HEK293 (cell line): ENCODE data around the gene TNFSF13.

Source experiments
- BCL11A ChIP-seq: fragments of 450-650 bp; formaldehyde crosslinking; IDR thresholded peaks from 2 replicates; pipeline ENCODE4 v1.5.1; 2016; ENCODE audit warnings: low read depth, missing biosample characterization, missing genetic modification characterization
- PRDM4 ChIP-seq: fragments of 450-650 bp; formaldehyde crosslinking; IDR thresholded peaks from 2 replicates; pipeline ENCODE4 v1.5.1; 2017; ENCODE audit warnings: missing biosample characterization, missing genetic modification characterization
- SP7 ChIP-seq: fragments of 450-650 bp; formaldehyde crosslinking; IDR thresholded peaks from 2 replicates; pipeline ENCODE4 v1.5.1; 2016; ENCODE audit warnings: missing biosample characterization, missing genetic modification characterization
- ZBTB1 ChIP-seq: fragments of 450-650 bp; formaldehyde crosslinking; IDR thresholded peaks from 2 replicates; pipeline ENCODE4 v1.5.1; 2016; ENCODE audit warnings: missing biosample characterization, missing genetic modification characterization
- ZFHX2 ChIP-seq: fragments of 450-650 bp; formaldehyde crosslinking; conservative IDR thresholded peaks from 2 replicates; pipeline ENCODE4 v1.5.1; 2016; ENCODE audit warnings: missing biosample characterization, missing genetic modification characterization
- ZFP69B ChIP-seq: fragments of 450-650 bp; formaldehyde crosslinking; IDR thresholded peaks from 2 replicates; pipeline ENCODE4 v1.5.1; 2016; ENCODE audit warnings: missing biosample characterization, missing genetic modification characterization
- ZIC2 ChIP-seq: fragments of 450-650 bp; formaldehyde crosslinking; IDR thresholded peaks from 2 replicates; pipeline ENCODE4 v1.5.1; 2016; ENCODE audit warnings: missing biosample characterization, missing genetic modification characterization
- ZNF112 ChIP-seq: fragments of 450-650 bp; formaldehyde crosslinking; IDR thresholded peaks from 2 replicates; pipeline ENCODE4 v1.5.0; 2017; ENCODE audit warnings: missing biosample characterization, missing genetic modification characterization
- ZNF140 ChIP-seq: fragments of 450-650 bp; formaldehyde crosslinking; IDR thresholded peaks from 2 replicates; pipeline ENCODE4 v1.5.1; 2016; ENCODE audit warnings: missing biosample characterization, missing genetic modification characterization
- ZNF157 ChIP-seq: fragments of 450-650 bp; formaldehyde crosslinking; IDR thresholded peaks from 2 replicates; pipeline ENCODE4 v1.5.1; 2016; ENCODE audit warnings: missing biosample characterization, missing genetic modification characterization
- ZNF19 ChIP-seq: fragments of 450-650 bp; formaldehyde crosslinking; IDR thresholded peaks from 2 replicates; pipeline ENCODE4; 2016; ENCODE audit warnings: missing biosample characterization, missing genetic modification characterization, low read depth
- ZNF2 ChIP-seq: fragments of 450-650 bp; formaldehyde crosslinking; IDR thresholded peaks from 2 replicates; pipeline ENCODE4 v1.5.1; 2016; ENCODE audit warnings: missing biosample characterization, missing genetic modification characterization
- ZNF202 ChIP-seq: fragments of 450-650 bp; formaldehyde crosslinking; IDR thresholded peaks from 2 replicates; pipeline ENCODE4 v1.5.1; 2016; ENCODE audit warnings: missing biosample characterization, missing genetic modification characterization, borderline replicate concordance
- ZNF23 ChIP-seq: fragments of 450-650 bp; formaldehyde crosslinking; IDR thresholded peaks from 2 replicates; pipeline ENCODE4 v1.5.1; 2016; ENCODE audit warnings: missing biosample characterization, missing genetic modification characterization, borderline replicate concordance
- ZNF341 ChIP-seq: fragments of 450-650 bp; formaldehyde crosslinking; IDR thresholded peaks from 2 replicates; pipeline ENCODE4; 2016; ENCODE audit warnings: low read depth, missing biosample characterization, missing genetic modification characterization
- ZNF366 ChIP-seq: fragments of 450-650 bp; formaldehyde crosslinking; conservative IDR thresholded peaks from 2 replicates; pipeline ENCODE4 v1.5.1; 2016; ENCODE audit warnings: missing biosample characterization, missing genetic modification characterization
- ZNF37A ChIP-seq: fragments of 450-650 bp; IDR thresholded peaks from 2 replicates; pipeline ENCODE4 v1.5.1; 2018; ENCODE audit warnings: missing biosample characterization, missing genetic modification characterization
- ZNF391 ChIP-seq: fragments of 450-650 bp; formaldehyde crosslinking; IDR thresholded peaks from 2 replicates; pipeline ENCODE4 v1.5.1; 2016; ENCODE audit warnings: low read depth, missing biosample characterization, missing genetic modification characterization, borderline replicate concordance
- ZNF585B ChIP-seq: fragments of 450-650 bp; formaldehyde crosslinking; IDR thresholded peaks from 2 replicates; pipeline ENCODE4 v1.5.1; 2016; ENCODE audit warnings: missing biosample characterization, missing genetic modification characterization
- ZNF660 ChIP-seq: fragments of 450-650 bp; IDR thresholded peaks from 2 replicates; pipeline ENCODE4 v1.5.1; 2018; ENCODE audit warnings: missing biosample characterization, mild to moderate bottlenecking, missing genetic modification characterization
- ZNF670 ChIP-seq: fragments of 450-650 bp; formaldehyde crosslinking; IDR thresholded peaks from 2 replicates; pipeline ENCODE4 v1.5.1; 2016; ENCODE audit warnings: missing biosample characterization, missing genetic modification characterization, low read depth
- ZNF677 ChIP-seq: fragments of 450-650 bp; IDR thresholded peaks from 2 replicates; pipeline ENCODE4 v1.5.0; 2018; ENCODE audit warnings: missing biosample characterization, mild to moderate bottlenecking, missing genetic modification characterization, moderate library complexity
- ZNF701 ChIP-seq: fragments of 450-650 bp; formaldehyde crosslinking; IDR thresholded peaks from 2 replicates; pipeline ENCODE4 v1.5.1; 2016; ENCODE audit warnings: missing biosample characterization, missing genetic modification characterization
- ZNF791 ChIP-seq: fragments of 450-650 bp; formaldehyde crosslinking; IDR thresholded peaks from 2 replicates; pipeline ENCODE4 v1.5.1; 2016; ENCODE audit warnings: missing biosample characterization, missing genetic modification characterization
- ZXDB ChIP-seq: fragments of 450-650 bp; formaldehyde crosslinking; IDR thresholded peaks from 2 replicates; pipeline ENCODE4 v1.5.1; 2016; ENCODE audit warnings: missing biosample characterization, missing genetic modification characterization
- TF ChIP-seq, protein P1 (sequence below): fragments of 450-650 bp; formaldehyde crosslinking; conservative IDR thresholded peaks from 2 replicates; pipeline ENCODE4 v1.5.1; 2016; ENCODE audit warnings: low read depth, missing biosample characterization, missing genetic modification characterization
- TF ChIP-seq, protein P2 (sequence below): fragments of 450-650 bp; formaldehyde crosslinking; IDR thresholded peaks from 2 replicates; pipeline ENCODE4 v1.5.0; 2017; ENCODE audit warnings: missing biosample characterization, missing genetic modification characterization, borderline replicate concordance
- TF ChIP-seq, protein P3 (sequence below): fragments of 450-650 bp; formaldehyde crosslinking; IDR thresholded peaks from 2 replicates; pipeline ENCODE4 v1.5.1; 2016; ENCODE audit warnings: missing biosample characterization, missing genetic modification characterization

The TNFSF13 gene

DNA sequence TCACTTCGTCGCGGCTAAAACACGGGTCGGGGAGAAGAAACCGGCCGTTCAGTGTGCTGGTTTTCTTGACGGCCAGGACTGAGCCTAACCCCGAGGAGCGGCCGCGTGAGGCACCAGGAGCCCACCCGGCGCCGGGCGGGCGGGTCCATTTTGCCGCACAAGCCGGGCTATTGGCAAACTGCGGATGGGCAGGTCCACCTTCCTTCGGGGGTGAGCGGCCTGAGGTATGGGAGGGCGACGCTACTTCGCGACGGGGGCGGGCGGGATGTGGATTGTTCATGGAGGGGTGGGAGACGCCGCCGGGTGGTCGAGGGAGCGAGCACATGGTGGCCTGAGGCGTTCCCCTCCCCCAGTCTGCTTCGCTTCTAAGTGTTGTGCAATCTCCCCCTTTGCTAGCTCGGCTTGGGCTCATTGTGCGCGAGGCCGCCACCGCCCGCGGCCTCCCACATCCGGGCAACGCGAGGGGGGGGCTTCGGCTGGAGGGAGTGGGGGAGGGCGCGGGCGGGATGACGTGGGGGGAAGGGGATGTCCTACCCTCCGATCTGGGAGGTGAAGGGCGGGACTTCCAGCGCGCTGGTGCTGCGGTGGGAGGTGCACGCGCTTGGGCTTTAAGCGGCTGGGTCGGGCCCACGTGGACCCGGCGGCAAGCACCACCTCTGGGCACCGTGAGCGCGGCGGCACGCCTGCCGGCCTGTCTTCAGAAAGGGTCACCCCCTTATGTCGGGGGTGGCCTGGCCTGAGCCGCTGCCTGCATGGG is 15.0 kb downstream of the TNFSF13 start (continued):
- TF ChIP-seq ZNF701 (tag by site-specific recombination) (no peak), ZFP69B (tag by site-specific recombination) (peak; percentile 94), ZNF660 (tag by site-specific recombination) (peak; percentile 49; the same call in 1 of the 2 replicates), SP7 (tag by site-specific recombination) (peak; percentile 87), ZNF341 (tag by site-specific recombination) (peak; percentile 97), PRDM4 (peak; percentile 36; the same call in 1 of the 2 replicates), ZNF37A (tag by site-specific recombination) (no peak), ZNF791 (tag by site-specific recombination) (no peak), ZNF157 (tag by site-specific recombination) (no peak), ZNF140 (tag by site-specific recombination) (no peak), ZNF670 (tag by site-specific recombination) (no peak), BCL11A (no peak), ZNF366 (tag by site-specific recombination) (peak; percentile 74), ZNF391 (tag by site-specific recombination) (0 out of 2 replicates have a peak, but pooled peaks have one; percentile 43), ZNF112 (tag by site-specific recombination) (no peak), ZNF677 (tag by site-specific recombination) (no peak), ZXDB (peak; percentile 69), ZNF585B (tag by site-specific recombination) (no peak), ZBTB1 (no peak), ZNF23 (tag by site-specific recombination) (no peak), ZNF2 (no peak), ZIC2 (tag by site-specific recombination) (peak; percentile 81), ZFHX2 (tag by site-specific recombination) (peak; percentile 99), ZNF19 (tag by site-specific recombination) (no peak), ZNF202 (tag by site-specific recombination) (no peak)
- TF ChIP-seq, protein P1, sequence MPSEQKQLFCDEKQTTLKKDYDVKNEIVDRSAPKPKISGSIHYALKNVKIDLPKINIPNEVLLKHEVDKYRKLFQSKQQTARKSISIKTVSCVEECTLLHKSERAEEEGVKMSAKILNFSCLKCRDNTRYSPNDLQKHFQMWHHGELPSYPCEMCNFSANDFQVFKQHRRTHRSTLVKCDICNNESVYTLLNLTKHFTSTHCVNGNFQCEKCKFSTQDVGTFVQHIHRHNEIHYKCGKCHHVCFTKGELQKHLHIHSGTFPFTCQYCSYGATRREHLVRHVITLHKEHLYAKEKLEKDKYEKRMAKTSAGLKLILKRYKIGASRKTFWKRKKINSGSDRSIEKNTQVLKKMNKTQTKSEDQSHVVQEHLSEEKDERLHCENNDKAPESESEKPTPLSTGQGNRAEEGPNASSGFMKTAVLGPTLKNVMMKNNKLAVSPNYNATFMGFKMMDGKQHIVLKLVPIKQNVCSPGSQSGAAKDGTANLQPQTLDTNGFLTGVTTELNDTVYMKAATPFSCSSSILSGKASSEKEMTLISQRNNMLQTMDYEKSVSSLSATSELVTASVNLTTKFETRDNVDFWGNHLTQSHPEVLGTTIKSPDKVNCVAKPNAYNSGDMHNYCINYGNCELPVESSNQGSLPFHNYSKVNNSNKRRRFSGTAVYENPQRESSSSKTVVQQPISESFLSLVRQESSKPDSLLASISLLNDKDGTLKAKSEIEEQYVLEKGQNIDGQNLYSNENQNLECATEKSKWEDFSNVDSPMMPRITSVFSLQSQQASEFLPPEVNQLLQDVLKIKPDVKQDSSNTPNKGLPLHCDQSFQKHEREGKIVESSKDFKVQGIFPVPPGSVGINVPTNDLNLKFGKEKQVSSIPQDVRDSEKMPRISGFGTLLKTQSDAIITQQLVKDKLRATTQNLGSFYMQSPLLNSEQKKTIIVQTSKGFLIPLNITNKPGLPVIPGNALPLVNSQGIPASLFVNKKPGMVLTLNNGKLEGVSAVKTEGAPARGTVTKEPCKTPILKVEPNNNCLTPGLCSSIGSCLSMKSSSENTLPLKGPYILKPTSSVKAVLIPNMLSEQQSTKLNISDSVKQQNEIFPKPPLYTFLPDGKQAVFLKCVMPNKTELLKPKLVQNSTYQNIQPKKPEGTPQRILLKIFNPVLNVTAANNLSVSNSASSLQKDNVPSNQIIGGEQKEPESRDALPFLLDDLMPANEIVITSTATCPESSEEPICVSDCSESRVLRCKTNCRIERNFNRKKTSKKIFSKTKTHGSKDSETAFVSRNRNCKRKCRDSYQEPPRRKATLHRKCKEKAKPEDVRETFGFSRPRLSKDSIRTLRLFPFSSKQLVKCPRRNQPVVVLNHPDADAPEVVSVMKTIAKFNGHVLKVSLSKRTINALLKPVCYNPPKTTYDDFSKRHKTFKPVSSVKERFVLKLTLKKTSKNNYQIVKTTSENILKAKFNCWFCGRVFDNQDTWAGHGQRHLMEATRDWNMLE (tag by site-specific recombination): no peak
- TF ChIP-seq, protein P2, sequence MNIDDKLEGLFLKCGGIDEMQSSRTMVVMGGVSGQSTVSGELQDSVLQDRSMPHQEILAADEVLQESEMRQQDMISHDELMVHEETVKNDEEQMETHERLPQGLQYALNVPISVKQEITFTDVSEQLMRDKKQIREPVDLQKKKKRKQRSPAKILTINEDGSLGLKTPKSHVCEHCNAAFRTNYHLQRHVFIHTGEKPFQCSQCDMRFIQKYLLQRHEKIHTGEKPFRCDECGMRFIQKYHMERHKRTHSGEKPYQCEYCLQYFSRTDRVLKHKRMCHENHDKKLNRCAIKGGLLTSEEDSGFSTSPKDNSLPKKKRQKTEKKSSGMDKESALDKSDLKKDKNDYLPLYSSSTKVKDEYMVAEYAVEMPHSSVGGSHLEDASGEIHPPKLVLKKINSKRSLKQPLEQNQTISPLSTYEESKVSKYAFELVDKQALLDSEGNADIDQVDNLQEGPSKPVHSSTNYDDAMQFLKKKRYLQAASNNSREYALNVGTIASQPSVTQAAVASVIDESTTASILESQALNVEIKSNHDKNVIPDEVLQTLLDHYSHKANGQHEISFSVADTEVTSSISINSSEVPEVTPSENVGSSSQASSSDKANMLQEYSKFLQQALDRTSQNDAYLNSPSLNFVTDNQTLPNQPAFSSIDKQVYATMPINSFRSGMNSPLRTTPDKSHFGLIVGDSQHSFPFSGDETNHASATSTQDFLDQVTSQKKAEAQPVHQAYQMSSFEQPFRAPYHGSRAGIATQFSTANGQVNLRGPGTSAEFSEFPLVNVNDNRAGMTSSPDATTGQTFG (tag by site-specific recombination): no peak
- TF ChIP-seq, protein P3, sequence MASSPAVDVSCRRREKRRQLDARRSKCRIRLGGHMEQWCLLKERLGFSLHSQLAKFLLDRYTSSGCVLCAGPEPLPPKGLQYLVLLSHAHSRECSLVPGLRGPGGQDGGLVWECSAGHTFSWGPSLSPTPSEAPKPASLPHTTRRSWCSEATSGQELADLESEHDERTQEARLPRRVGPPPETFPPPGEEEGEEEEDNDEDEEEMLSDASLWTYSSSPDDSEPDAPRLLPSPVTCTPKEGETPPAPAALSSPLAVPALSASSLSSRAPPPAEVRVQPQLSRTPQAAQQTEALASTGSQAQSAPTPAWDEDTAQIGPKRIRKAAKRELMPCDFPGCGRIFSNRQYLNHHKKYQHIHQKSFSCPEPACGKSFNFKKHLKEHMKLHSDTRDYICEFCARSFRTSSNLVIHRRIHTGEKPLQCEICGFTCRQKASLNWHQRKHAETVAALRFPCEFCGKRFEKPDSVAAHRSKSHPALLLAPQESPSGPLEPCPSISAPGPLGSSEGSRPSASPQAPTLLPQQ (tag by site-specific recombination): peak; percentile 95
